22Rv1 (cell line): ENCODE data around the gene CPA2.

Experiments used
- ZFX ChIP-seq: fragments of 450-650 bp; IDR thresholded peaks from 2 replicates; pipeline ENCODE4 v1.6.1; 2017; ENCODE audit warnings: antibody characterized with exemption, borderline replicate concordance
- TF ChIP-seq, protein P1 (sequence below): fragments of 450-650 bp; IDR thresholded peaks from 2 replicates; pipeline ENCODE4 v1.5.1; 2017; ENCODE audit warnings: mild to moderate bottlenecking

DNA sequence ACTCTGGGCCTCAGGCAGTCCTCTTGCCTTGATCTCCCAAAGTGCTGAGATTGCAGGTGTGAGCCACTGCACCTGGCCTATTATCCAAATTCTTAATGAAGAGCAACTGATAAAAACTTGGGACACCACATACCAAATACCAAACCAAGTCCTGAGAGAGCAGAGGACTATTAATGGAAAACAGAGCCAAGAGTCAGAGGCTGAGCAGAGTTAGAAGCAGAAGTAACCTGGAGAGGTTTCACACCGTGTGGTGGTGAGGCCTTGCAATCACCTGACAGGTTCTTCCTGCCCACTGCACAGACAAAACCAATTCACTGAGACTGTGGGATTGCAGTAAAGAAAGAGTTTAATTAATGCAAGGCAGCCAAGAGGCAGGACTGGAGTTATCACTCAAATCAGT lies 43.0 kb upstream of the CPA2 start:
- TF ChIP-seq, protein P1, sequence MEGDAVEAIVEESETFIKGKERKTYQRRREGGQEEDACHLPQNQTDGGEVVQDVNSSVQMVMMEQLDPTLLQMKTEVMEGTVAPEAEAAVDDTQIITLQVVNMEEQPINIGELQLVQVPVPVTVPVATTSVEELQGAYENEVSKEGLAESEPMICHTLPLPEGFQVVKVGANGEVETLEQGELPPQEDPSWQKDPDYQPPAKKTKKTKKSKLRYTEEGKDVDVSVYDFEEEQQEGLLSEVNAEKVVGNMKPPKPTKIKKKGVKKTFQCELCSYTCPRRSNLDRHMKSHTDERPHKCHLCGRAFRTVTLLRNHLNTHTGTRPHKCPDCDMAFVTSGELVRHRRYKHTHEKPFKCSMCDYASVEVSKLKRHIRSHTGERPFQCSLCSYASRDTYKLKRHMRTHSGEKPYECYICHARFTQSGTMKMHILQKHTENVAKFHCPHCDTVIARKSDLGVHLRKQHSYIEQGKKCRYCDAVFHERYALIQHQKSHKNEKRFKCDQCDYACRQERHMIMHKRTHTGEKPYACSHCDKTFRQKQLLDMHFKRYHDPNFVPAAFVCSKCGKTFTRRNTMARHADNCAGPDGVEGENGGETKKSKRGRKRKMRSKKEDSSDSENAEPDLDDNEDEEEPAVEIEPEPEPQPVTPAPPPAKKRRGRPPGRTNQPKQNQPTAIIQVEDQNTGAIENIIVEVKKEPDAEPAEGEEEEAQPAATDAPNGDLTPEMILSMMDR: no peak
- no peak for TF ChIP-seq ZFX
